Testis (tissue), 2 donors: Measurements from ENCODE around the gene ILDR1.

Experiments used
- POLR2A ChIP-seq: fragments of 450-650 bp; IDR thresholded peaks from one replicate; pipeline ENCODE4 v1.6.1; 2017; ENCODE audit warnings: antibody characterized with exemption, mild to moderate bottlenecking, moderate library complexity
- TF ChIP-seq, protein P1 (sequence below), 3 experiments: fragments of 450-650 bp in 2 of 3; fragments of 200-600 bp in 1 of 3; sonication (generic) in 1 of 3; IDR thresholded peaks; one replicate each; pipeline ENCODE4 v1.5.1; 2016 to 2019; ENCODE audit warnings: antibody characterized with exemption in 3 of 3, mild to moderate bottlenecking in 2 of 3, moderate library complexity in 1 of 3

DNA sequence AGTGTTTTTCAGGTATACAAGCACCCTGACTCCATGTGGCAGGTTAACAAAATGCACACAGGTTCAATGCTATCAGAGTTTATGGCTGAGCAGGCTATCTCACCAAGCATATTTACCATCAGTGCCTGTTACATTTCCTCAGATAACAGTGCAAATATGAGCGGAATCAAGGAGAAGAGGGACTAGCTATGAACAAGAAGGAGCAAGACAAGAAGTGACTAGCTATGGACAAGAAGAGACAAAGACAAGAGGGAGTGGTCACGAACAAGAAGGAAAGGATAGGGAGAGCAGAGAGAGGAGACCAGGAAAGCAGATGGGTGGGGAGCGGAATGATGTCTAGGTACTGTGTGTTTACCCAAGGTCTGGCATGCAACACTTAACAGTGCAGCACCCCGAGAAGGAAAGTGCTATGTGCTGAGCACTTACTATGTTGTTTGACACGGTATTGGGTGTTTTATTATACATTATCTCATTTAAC is 8.6 kb downstream of the ILDR1 start:
- no peak for TF ChIP-seq POLR2A
- TF ChIP-seq, protein P1, sequence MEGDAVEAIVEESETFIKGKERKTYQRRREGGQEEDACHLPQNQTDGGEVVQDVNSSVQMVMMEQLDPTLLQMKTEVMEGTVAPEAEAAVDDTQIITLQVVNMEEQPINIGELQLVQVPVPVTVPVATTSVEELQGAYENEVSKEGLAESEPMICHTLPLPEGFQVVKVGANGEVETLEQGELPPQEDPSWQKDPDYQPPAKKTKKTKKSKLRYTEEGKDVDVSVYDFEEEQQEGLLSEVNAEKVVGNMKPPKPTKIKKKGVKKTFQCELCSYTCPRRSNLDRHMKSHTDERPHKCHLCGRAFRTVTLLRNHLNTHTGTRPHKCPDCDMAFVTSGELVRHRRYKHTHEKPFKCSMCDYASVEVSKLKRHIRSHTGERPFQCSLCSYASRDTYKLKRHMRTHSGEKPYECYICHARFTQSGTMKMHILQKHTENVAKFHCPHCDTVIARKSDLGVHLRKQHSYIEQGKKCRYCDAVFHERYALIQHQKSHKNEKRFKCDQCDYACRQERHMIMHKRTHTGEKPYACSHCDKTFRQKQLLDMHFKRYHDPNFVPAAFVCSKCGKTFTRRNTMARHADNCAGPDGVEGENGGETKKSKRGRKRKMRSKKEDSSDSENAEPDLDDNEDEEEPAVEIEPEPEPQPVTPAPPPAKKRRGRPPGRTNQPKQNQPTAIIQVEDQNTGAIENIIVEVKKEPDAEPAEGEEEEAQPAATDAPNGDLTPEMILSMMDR (IDR thresholded peaks at IDR 0.05), result no peak
